ENCODE results near the gene NPC1L1.

- no peak for TF ChIP-seq CTCF (IDR thresholded peaks at IDR 0.05)
- no peak for TF ChIP-seq POLR2A (IDR thresholded peaks at IDR 0.05)
These were observed 73.9 kb downstream of the NPC1L1 start for GRCh38 chr7:44467217-44467548.

All from esophagus squamous epithelium (tissue), 4 donors.